CD4-positive, alpha-beta T cell (primary cell): ENCODE measurements around the gene NDC1. TPM values are rescaled to one million over a fixed set of nuclear protein-coding genes. Genes with fewer than 3 reads are reported as not detected.

Source experiments
- ATAC-seq: fragments of 200-7000 bp; cut with Tn5 transposase; one replicate; pipeline ENCODE4 v1.10.0; 2022; ENCODE audit warnings: mild to moderate bottlenecking; ENCODE audit not compliant: poor library complexity
- CTCF ChIA-PET: fragments of 350-600 bp; sonication (Branson Sonifier 250); formaldehyde crosslinking; loops from one replicate; lab custom pipeline; 2021; ENCODE audit warnings: antibody characterized with exemption, inconsistent platforms; lab: Charles Lee
- POLR2A ChIA-PET: fragments of 350-600 bp; sonication (Branson Sonifier 250); formaldehyde crosslinking; loops from one replicate; lab custom pipeline; 2021; ENCODE audit warnings: antibody characterized with exemption, inconsistent platforms; lab: Charles Lee
- DNase-seq, 14 experiments: peaks; one replicate each; pipeline ENCODE4 v3.0.0-alpha.2; 2013 to 2020; ENCODE audit warnings: mixed read lengths in 2 of 14
- H3K27ac ChIP-seq, 2 donors: one replicate each; pipeline versions ENCODE4 v1.5.1 to v1.7.0; 2013; ENCODE audit warnings: low read length in 2 of 2, low read depth in 1 of 2, mild to moderate bottlenecking in 1 of 2
- H3K27me3 ChIP-seq, 2 experiments: 1 replicate in 1 of 2; 2 replicates in 1 of 2; pipeline versions ENCODE4 v1.6.1 to v1.7.0; 2013; ENCODE audit warnings: low read length in 2 of 2, control low read depth in 1 of 2, mild to moderate bottlenecking in 1 of 2, moderate library complexity in 1 of 2; ENCODE audit not compliant: insufficient read depth in 2 of 2, control insufficient read depth in 1 of 2
- H3K36me3 ChIP-seq: one replicate; pipeline ENCODE4 v1.6.1; 2013; ENCODE audit warnings: low read length, control low read depth; ENCODE audit not compliant: insufficient read depth
- H3K4me1 ChIP-seq: one replicate; pipeline ENCODE4 v1.6.1; 2013; ENCODE audit warnings: low read length, control low read depth; ENCODE audit not compliant: insufficient read depth
- H3K4me3 ChIP-seq: one replicate; pipeline ENCODE4 v1.5.1; 2013; ENCODE audit warnings: mild to moderate bottlenecking, low read length, moderate library complexity
- H3K9me3 ChIP-seq, 2 experiments: 1 replicate in 1 of 2; 2 replicates in 1 of 2; pipeline versions ENCODE4 v1.6.1 to v1.7.0; 2013; ENCODE audit warnings: low read length in 2 of 2, mild to moderate bottlenecking in 2 of 2, control low read depth in 1 of 2, moderate library complexity in 1 of 2; ENCODE audit not compliant: control insufficient read depth in 1 of 2, insufficient read depth in 1 of 2
- H3K27ac Mint-ChIP-seq: one replicate; pipeline ENCODE4 v1.8.0; 2020; ENCODE audit warnings: mixed read lengths
- H3K27me3 Mint-ChIP-seq: one replicate; pipeline ENCODE4 v1.8.0; 2021; ENCODE audit warnings: mixed read lengths
- H3K36me3 Mint-ChIP-seq: one replicate; pipeline ENCODE4 v1.8.0; 2021; ENCODE audit warnings: low read depth, mixed read lengths
- H3K4me1 Mint-ChIP-seq: one replicate; pipeline ENCODE4 v1.8.0; 2021; ENCODE audit warnings: low read depth, mixed read lengths
- H3K4me3 Mint-ChIP-seq: one replicate; pipeline ENCODE4 v1.8.0; 2020; ENCODE audit warnings: mild to moderate bottlenecking, mixed read lengths
- H3K9me3 Mint-ChIP-seq: one replicate; pipeline ENCODE4 v1.8.0; 2020; ENCODE audit warnings: mixed read lengths
- intact Hi-C, 2 experiments: fragments of 100-400 bp; cut with DNase I in 1 of 2; cut with micrococcal nuclease in 1 of 2; formaldehyde crosslinking; loops; one replicate each; pipeline versions ENCODE4 v1.15.1 to v1.9.0; 2023 to 2025; cut with DNase I, micrococcal nuclease
- total RNA-seq, 174 experiments: library from RNA in 2 of 174; stranded (reverse) in 2 of 174; gene quantifications; one replicate each; pipeline ENCODE4 v1.2.3 and lab custom pipeline; 2021 to 2026
- TF ChIP-seq, protein P1 (sequence below): fragments of 200-600 bp; IDR thresholded peaks from one replicate; pipeline ENCODE4 v1.8.0; 2022; ENCODE audit warnings: antibody characterized with exemption, mild to moderate bottlenecking

NDC1 gene
- total RNA-seq, 2 experiments from 2014 or later = 5.4 to 8.1 TPM

GRCh38 chr1:53783056-53783455 lies 55.0 kb downstream of the NDC1 start:
- Histone ChIP-seq H3K9me3 (no peaks in the 10 kb centered on the region), H3K27me3 (no peaks in the 10 kb centered on the region), H3K4me3 (no peak overlapping the region), H3K36me3 (peaks cover 53% of the 10 kb centered on the region), H3K4me1 (no peaks in the 10 kb centered on the region), H3K27ac (no peak overlapping the region)
- Mint-ChIP-seq H3K4me3 (no peak overlapping the region), H3K9me3 (no peaks in the 10 kb centered on the region), H3K27me3 (no peaks in the 10 kb centered on the region), H3K27ac (no peak overlapping the region), H3K4me1 (no peaks in the 10 kb centered on the region), H3K36me3 (peaks cover 85% of the 10 kb centered on the region)
- ChIA-PET CTCF (no interaction called here), POLR2A (no interaction called here)
- TF ChIP-seq, protein P1, sequence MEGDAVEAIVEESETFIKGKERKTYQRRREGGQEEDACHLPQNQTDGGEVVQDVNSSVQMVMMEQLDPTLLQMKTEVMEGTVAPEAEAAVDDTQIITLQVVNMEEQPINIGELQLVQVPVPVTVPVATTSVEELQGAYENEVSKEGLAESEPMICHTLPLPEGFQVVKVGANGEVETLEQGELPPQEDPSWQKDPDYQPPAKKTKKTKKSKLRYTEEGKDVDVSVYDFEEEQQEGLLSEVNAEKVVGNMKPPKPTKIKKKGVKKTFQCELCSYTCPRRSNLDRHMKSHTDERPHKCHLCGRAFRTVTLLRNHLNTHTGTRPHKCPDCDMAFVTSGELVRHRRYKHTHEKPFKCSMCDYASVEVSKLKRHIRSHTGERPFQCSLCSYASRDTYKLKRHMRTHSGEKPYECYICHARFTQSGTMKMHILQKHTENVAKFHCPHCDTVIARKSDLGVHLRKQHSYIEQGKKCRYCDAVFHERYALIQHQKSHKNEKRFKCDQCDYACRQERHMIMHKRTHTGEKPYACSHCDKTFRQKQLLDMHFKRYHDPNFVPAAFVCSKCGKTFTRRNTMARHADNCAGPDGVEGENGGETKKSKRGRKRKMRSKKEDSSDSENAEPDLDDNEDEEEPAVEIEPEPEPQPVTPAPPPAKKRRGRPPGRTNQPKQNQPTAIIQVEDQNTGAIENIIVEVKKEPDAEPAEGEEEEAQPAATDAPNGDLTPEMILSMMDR = no peak
- ATAC-seq = no peak
- intact Hi-C loops = no loop called here
- DNase-seq = no peak

- H3K27me3 ChIP-seq = no peaks in the 10 kb centered on the region
- Mint-ChIP-seq H3K9me3 (no peaks in the 10 kb centered on the region), H3K4me3 (no peak overlapping the region), H3K36me3 (peaks cover 84% of the 10 kb centered on the region), H3K27me3 (no peaks in the 10 kb centered on the region), H3K4me1 (no peaks in the 10 kb centered on the region), H3K27ac (no peak overlapping the region)
- ATAC-seq (no peak), DNase-seq (no peak)
- H3K4me1 ChIP-seq = no peaks in the 10 kb centered on the region
- H3K27ac ChIP-seq = no peak overlapping the region
- no peaks in the 10 kb centered on the region for H3K9me3 ChIP-seq
- ChIA-PET CTCF (no interaction called here), POLR2A (no interaction called here)
- TF ChIP-seq, protein P1 = no peak
- intact Hi-C loops = no loop called here
- H3K4me3 ChIP-seq = no peak overlapping the region
- peaks cover 50% of the 10 kb centered on the region for H3K36me3 ChIP-seq
Measured at GRCh38 chr1:53781654-53782053, 56.4 kb downstream of the NDC1 start.

GRCh38 chr1:53777272-53777671 lies 60.8 kb downstream of the NDC1 start:
- peaks cover 71% of the 10 kb centered on the region for H3K36me3 Mint-ChIP-seq
- TF ChIP-seq, protein P1 = no peak
- H3K27me3 ChIP-seq = no peaks in the 10 kb centered on the region
- POLR2A ChIA-PET = no interaction called here
- H3K36me3 ChIP-seq = peaks cover 39% of the 10 kb centered on the region
- DNase-seq (no peak), ATAC-seq (no peak)
- H3K9me3 ChIP-seq = no peaks in the 10 kb centered on the region
- intact Hi-C loops = no loop called here
- no peak overlapping the region for H3K4me3 ChIP-seq
- no peak overlapping the region for H3K27ac Mint-ChIP-seq
- H3K9me3 Mint-ChIP-seq = no peaks in the 10 kb centered on the region
- no peaks in the 10 kb centered on the region for H3K4me1 ChIP-seq
- CTCF ChIA-PET = no interaction called here
- no peaks in the 10 kb centered on the region for H3K27me3 Mint-ChIP-seq
- no peak overlapping the region for H3K27ac ChIP-seq
- no peak overlapping the region for H3K4me3 Mint-ChIP-seq
- H3K4me1 Mint-ChIP-seq = no peaks in the 10 kb centered on the region
